HepG2 (cell line): ENCODE measurements around the gene GNL2. TPM values are rescaled to one million over a fixed set of nuclear protein-coding genes. Genes with fewer than 3 reads are reported as not detected.
"Not testable (repeated sequence)": the region's sequence is repeated elsewhere in the genome, so short reads cannot be mapped to it uniquely, and the experiment has no call there.

Source experiments
- BCL6 ChIP-seq: IDR thresholded peaks from 2 replicates; pipeline ENCODE4 v1.6.1; 2016; ENCODE audit warnings: missing genetic modification reagents, missing compliant biosample characterization
- CREB1 ChIP-seq, 2 experiments: fragments of 450-650 bp in 1 of 2; IDR thresholded peaks; 2 replicates each; pipeline ENCODE4 v1.6.1; 2016 to 2017; ENCODE audit warnings: control low read depth in 1 of 2, mild to moderate bottlenecking in 1 of 2, missing compliant biosample characterization in 1 of 2, missing genetic modification characterization in 1 of 2
- NCOR1 ChIP-seq: fragments of 200-600 bp; sonication (generic); IDR thresholded peaks from 2 replicates; pipeline ENCODE4 v1.7.0; 2017; ENCODE audit warnings: antibody characterized with exemption, low read length, borderline replicate concordance
- SAP130 ChIP-seq: IDR thresholded peaks from 2 replicates; pipeline ENCODE4 v1.6.1; 2016; ENCODE audit warnings: low read depth
- ZKSCAN8 ChIP-seq: IDR thresholded peaks from 2 replicates; pipeline ENCODE4 v1.6.1; 2016; ENCODE audit warnings: borderline replicate concordance, missing genetic modification reagents, missing compliant biosample characterization
- ZMYM4 ChIP-seq: sonication (generic); formaldehyde crosslinking; IDR thresholded peaks from 2 replicates; pipeline ENCODE4 v1.8.1; 2023; ENCODE audit warnings: mild to moderate bottlenecking, missing genetic modification reagents
- ZNF644 ChIP-seq: IDR thresholded peaks from 2 replicates; pipeline ENCODE4 v1.6.1; 2016; ENCODE audit warnings: low read depth
- polyA plus RNA-seq, 8 experiments: library from polyadenylated mRNA; depleted of rRNA in 3 of 8; stranded (reverse) in 7 of 8; unstranded in 1 of 8; fragments of >200 nt; fragmentation: Illumina TruSeq in 4 of 8; extraction: Trizol in 4 of 8; gene quantifications; 2 replicates each; pipeline versions ENCODE4 v1.2.1 to v1.2.3, GENCODE V29; 2011 to 2016; ENCODE audit warnings: low read depth in 4 of 8, missing spikeins in 1 of 8, mixed read lengths in 1 of 8; ENCODE audit not compliant: insufficient read depth in 1 of 8
- total RNA-seq, 5 experiments: library from RNA; depleted of rRNA; stranded (reverse); fragments of >200 nt; fragmentation: Illumina TruSeq; extraction: Trizol; gene quantifications; 2 replicates each; pipeline ENCODE4 v1.2.3, GENCODE V29; 2016; ENCODE audit warnings: low read depth in 1 of 5
- TF ChIP-seq, protein P1 (sequence below): IDR thresholded peaks from 2 replicates; pipeline ENCODE4 v1.6.1; 2016; ENCODE audit warnings: low read depth
- TF ChIP-seq, protein P2 (sequence below), 2 experiments: sonication (generic) in 1 of 2; formaldehyde crosslinking in 1 of 2; IDR thresholded peaks; 2 replicates each; pipeline versions ENCODE4 v1.4.0 to v1.6.1; 2016 to 2020; ENCODE audit warnings: borderline replicate concordance in 1 of 2, low read depth in 1 of 2, mild to moderate bottlenecking in 1 of 2, missing genetic modification reagents in 1 of 2
- TF ChIP-seq, protein P3 (sequence below): IDR thresholded peaks from 2 replicates; pipeline ENCODE4 v1.6.1; 2016
- TF ChIP-seq, protein P4 (sequence below): sonication (generic); formaldehyde crosslinking; IDR thresholded peaks from 2 replicates; pipeline ENCODE4 v1.5.1; 2020; ENCODE audit warnings: mild to moderate bottlenecking, missing genetic modification reagents, borderline replicate concordance
- TF ChIP-seq, protein P5 (sequence below): sonication (generic); formaldehyde crosslinking; IDR thresholded peaks from 2 replicates; pipeline ENCODE4 v1.4.0; 2020; ENCODE audit warnings: missing genetic modification reagents

Gene GNL2
- total and polyA plus RNA-seq, 2 of the 13 experiments (the other 11 are each of a cell fraction or from before 2014, with no cell fraction given): 32.1 to 72.1 TPM

DNA sequence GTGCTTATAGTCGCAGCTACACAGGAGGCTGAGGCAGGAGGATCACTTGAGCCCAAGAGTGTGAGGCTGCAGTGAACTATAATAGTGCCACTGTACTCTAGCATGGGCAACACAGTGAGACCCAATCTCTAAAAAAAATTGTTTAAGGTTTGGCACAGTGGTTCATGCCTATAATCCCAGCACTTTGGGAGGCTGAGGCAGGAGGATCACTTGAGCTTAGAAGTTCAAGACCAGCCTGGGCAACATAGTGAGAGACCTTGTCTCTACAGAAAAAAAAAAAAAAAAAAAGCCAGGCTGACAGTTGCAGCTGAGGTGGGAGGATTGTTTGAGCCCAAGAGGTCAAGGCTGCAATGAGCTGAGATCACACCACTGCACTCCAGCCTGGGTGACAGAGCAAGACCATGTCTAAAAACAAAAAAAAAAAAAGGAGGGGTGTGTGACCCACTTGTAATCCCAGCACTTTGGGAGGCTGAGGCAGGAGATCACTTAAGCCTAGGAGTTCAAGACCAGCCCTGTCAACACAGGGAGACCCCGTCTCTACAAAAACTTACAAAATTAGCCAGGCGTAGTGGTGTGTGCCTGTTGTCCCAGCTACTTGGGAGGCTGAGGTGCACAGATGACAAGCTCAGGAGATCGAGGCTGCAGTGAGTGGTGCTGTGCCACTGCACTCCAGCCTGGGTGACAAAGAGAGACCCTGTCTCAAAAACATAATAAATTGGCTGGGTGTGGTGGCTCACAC, 63.1 kb downstream of the GNL2 start (continued):
- TF ChIP-seq ZNF644 (peak; percentile 69), CREB1 (CRISPR knock-in tag; IDR thresholded peaks at IDR 0.05) (peak; percentile 49; the same call in 1 of the 2 replicates), SAP130 (peak; percentile 69), ZKSCAN8 (CRISPR knock-in tag) (0 out of 2 replicates have a peak, but pooled peaks have one; percentile 17), NCOR1 (0 out of 2 replicates have a peak, but pooled peaks have one; percentile 39), BCL6 (CRISPR knock-in tag) (peak; percentile 48; the same call in 1 of the 2 replicates), ZMYM4 (CRISPR knock-in tag) (peak; percentile 58)
- TF ChIP-seq, protein P1, sequence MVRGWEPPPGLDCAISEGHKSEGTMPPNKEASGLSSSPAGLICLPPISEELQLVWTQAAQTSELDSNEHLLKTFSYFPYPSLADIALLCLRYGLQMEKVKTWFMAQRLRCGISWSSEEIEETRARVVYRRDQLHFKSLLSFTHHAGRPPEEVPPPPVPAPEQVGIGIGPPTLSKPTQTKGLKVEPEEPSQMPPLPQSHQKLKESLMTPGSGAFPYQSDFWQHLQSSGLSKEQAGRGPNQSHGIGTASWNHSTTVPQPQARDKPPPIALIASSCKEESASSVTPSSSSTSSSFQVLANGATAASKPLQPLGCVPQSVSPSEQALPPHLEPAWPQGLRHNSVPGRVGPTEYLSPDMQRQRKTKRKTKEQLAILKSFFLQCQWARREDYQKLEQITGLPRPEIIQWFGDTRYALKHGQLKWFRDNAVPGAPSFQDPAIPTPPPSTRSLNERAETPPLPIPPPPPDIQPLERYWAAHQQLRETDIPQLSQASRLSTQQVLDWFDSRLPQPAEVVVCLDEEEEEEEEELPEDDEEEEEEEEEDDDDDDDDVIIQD (CRISPR knock-in tag): peak; percentile 28; the same call in 1 of the 2 replicates
- TF ChIP-seq, protein P2, sequence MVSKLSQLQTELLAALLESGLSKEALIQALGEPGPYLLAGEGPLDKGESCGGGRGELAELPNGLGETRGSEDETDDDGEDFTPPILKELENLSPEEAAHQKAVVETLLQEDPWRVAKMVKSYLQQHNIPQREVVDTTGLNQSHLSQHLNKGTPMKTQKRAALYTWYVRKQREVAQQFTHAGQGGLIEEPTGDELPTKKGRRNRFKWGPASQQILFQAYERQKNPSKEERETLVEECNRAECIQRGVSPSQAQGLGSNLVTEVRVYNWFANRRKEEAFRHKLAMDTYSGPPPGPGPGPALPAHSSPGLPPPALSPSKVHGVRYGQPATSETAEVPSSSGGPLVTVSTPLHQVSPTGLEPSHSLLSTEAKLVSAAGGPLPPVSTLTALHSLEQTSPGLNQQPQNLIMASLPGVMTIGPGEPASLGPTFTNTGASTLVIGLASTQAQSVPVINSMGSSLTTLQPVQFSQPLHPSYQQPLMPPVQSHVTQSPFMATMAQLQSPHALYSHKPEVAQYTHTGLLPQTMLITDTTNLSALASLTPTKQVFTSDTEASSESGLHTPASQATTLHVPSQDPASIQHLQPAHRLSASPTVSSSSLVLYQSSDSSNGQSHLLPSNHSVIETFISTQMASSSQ (IDR thresholded peaks at IDR 0.05; ENCODE audit: low read depth): 0 out of 2 replicates have a peak, but pooled peaks have one; percentile 8
- TF ChIP-seq, protein P2 (CRISPR knock-in tag; IDR thresholded peaks at IDR 0.05; ENCODE audit: borderline replicate concordance): peak; percentile 55; the same call in 1 of the 2 replicates
- TF ChIP-seq CREB1 (IDR thresholded peaks at IDR 0.05): not testable (repeated sequence)
- TF ChIP-seq, protein P3, sequence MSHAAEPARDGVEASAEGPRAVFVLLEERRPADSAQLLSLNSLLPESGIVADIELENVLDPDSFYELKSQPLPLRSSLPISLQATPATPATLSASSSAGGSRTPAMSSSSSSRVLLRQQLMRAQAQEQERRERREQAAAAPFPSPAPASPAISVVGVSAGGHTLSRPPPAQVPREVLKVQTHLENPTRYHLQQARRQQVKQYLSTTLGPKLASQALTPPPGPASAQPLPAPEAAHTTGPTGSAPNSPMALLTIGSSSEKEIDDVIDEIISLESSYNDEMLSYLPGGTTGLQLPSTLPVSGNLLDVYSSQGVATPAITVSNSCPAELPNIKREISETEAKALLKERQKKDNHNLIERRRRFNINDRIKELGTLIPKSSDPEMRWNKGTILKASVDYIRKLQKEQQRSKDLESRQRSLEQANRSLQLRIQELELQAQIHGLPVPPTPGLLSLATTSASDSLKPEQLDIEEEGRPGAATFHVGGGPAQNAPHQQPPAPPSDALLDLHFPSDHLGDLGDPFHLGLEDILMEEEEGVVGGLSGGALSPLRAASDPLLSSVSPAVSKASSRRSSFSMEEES (CRISPR knock-in tag): 0 out of 2 replicates have a peak, but pooled peaks have one; percentile 28
- TF ChIP-seq, protein P4, sequence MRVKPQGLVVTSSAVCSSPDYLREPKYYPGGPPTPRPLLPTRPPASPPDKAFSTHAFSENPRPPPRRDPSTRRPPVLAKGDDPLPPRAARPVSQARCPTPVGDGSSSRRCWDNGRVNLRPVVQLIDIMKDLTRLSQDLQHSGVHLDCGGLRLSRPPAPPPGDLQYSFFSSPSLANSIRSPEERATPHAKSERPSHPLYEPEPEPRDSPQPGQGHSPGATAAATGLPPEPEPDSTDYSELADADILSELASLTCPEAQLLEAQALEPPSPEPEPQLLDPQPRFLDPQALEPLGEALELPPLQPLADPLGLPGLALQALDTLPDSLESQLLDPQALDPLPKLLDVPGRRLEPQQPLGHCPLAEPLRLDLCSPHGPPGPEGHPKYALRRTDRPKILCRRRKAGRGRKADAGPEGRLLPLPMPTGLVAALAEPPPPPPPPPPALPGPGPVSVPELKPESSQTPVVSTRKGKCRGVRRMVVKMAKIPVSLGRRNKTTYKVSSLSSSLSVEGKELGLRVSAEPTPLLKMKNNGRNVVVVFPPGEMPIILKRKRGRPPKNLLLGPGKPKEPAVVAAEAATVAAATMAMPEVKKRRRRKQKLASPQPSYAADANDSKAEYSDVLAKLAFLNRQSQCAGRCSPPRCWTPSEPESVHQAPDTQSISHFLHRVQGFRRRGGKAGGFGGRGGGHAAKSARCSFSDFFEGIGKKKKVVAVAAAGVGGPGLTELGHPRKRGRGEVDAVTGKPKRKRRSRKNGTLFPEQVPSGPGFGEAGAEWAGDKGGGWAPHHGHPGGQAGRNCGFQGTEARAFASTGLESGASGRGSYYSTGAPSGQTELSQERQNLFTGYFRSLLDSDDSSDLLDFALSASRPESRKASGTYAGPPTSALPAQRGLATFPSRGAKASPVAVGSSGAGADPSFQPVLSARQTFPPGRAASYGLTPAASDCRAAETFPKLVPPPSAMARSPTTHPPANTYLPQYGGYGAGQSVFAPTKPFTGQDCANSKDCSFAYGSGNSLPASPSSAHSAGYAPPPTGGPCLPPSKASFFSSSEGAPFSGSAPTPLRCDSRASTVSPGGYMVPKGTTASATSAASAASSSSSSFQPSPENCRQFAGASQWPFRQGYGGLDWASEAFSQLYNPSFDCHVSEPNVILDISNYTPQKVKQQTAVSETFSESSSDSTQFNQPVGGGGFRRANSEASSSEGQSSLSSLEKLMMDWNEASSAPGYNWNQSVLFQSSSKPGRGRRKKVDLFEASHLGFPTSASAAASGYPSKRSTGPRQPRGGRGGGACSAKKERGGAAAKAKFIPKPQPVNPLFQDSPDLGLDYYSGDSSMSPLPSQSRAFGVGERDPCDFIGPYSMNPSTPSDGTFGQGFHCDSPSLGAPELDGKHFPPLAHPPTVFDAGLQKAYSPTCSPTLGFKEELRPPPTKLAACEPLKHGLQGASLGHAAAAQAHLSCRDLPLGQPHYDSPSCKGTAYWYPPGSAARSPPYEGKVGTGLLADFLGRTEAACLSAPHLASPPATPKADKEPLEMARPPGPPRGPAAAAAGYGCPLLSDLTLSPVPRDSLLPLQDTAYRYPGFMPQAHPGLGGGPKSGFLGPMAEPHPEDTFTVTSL (CRISPR knock-in tag): peak; percentile 12; the same call in 1 of the 2 replicates
- TF ChIP-seq, protein P5, sequence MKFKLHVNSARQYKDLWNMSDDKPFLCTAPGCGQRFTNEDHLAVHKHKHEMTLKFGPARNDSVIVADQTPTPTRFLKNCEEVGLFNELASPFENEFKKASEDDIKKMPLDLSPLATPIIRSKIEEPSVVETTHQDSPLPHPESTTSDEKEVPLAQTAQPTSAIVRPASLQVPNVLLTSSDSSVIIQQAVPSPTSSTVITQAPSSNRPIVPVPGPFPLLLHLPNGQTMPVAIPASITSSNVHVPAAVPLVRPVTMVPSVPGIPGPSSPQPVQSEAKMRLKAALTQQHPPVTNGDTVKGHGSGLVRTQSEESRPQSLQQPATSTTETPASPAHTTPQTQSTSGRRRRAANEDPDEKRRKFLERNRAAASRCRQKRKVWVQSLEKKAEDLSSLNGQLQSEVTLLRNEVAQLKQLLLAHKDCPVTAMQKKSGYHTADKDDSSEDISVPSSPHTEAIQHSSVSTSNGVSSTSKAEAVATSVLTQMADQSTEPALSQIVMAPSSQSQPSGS: peak; percentile 71; the same call in 1 of the 2 replicates
